SK-N-SH (cell line): ENCODE data around the gene CYP1A1. TPM values are rescaled to one million over a fixed set of nuclear protein-coding genes. Genes with fewer than 3 reads are reported as not detected.

Source experiments
- CTCF ChIA-PET: fragments of 300-600, 350-600 bp; formaldehyde crosslinking; extraction: SDS; loops from one replicate; lab custom pipeline; 2021; lab: Yijun Ruan, JAX
- POLR2A ChIA-PET: fragments of 350-600 bp; sonication (Branson Sonifier 250); formaldehyde crosslinking; extraction: SDS; loops from one replicate; lab custom pipeline; 2020; ENCODE audit warnings: antibody characterized with exemption, inconsistent platforms; lab: Yijun Ruan, JAX
- DNase-seq: peaks from one replicate; pipeline ENCODE4 v3.0.0; 2012
- H2AFZ ChIP-seq: fragments of 200-600 bp; sonication (generic); 2 replicates; pipeline ENCODE4 v1.8.1; 2016; ENCODE audit warnings: antibody characterized with exemption, mild to moderate bottlenecking, low read depth
- H3F3A ChIP-seq: fragments of 200-600 bp; sonication (generic); replicated peaks from 2 replicates; pipeline ENCODE3; 2016; ENCODE audit warnings: antibody characterized with exemption, mild to moderate bottlenecking; ENCODE audit not compliant: insufficient read depth
- H3K27ac ChIP-seq, 2 experiments: fragments of 200-500 bp in 1 of 2; fragments of 200-600 bp in 1 of 2; sonication (Bioruptor generic) in 1 of 2; sonication (generic), shearing (Covaris generic) in 1 of 2; 2 replicates each; pipeline versions ENCODE4 v1.5.1 to v1.6.1; 2014 to 2016; ENCODE audit warnings: low read depth in 2 of 2, inconsistent platforms in 1 of 2, low read length in 1 of 2, mild to moderate bottlenecking in 1 of 2, mixed read lengths in 1 of 2
- H3K27me3 ChIP-seq: fragments of 200-600 bp; sonication (generic), shearing (Covaris generic); 2 replicates; pipeline ENCODE4 v1.6.1; 2016; ENCODE audit warnings: mixed run types; ENCODE audit not compliant: insufficient read depth
- H3K36me3 ChIP-seq, 2 experiments: fragments of 200-500 bp in 1 of 2; fragments of 200-600 bp in 1 of 2; sonication (Bioruptor generic) in 1 of 2; sonication (generic) in 1 of 2; replicated peaks in 1 of 2; 2 replicates each; pipeline versions ENCODE3 to v1.5.1; 2014 to 2016; ENCODE audit warnings: low read length in 1 of 2, mild to moderate bottlenecking in 1 of 2; ENCODE audit not compliant: insufficient read depth in 2 of 2, control insufficient read depth in 1 of 2
- H3K4me1 ChIP-seq, 2 experiments: fragments of 200-500 bp in 1 of 2; fragments of 200-600 bp in 1 of 2; sonication (Bioruptor generic) in 1 of 2; sonication (generic), shearing (Covaris generic) in 1 of 2; 2 replicates each; pipeline versions ENCODE4 v1.5.1 to v1.6.1; 2014 to 2016; ENCODE audit warnings: low read depth in 1 of 2, low read length in 1 of 2, mixed run types in 1 of 2; ENCODE audit not compliant: insufficient read depth in 2 of 2, control insufficient read depth in 1 of 2
- H3K4me2 ChIP-seq: fragments of 200-600 bp; sonication (generic), shearing (Covaris generic); 2 replicates; pipeline ENCODE4 v1.6.1; 2017; ENCODE audit warnings: mixed run types
- H3K4me3 ChIP-seq, 2 experiments: fragments of 200-500 bp in 1 of 2; fragments of 200-600 bp in 1 of 2; sonication (Bioruptor generic) in 1 of 2; sonication (generic), shearing (Covaris generic) in 1 of 2; 2 replicates each; pipeline versions ENCODE4 v1.5.1 to v1.8.1; 2014 to 2016; ENCODE audit warnings: low read depth in 2 of 2, inconsistent platforms in 1 of 2, low read length in 1 of 2, mild to moderate bottlenecking in 1 of 2, mixed read lengths in 1 of 2, moderate library complexity in 1 of 2
- H3K79me2 ChIP-seq: fragments of 200-600 bp; sonication (generic); 2 replicates; pipeline ENCODE4 v1.8.1; 2017; ENCODE audit warnings: mild to moderate bottlenecking; ENCODE audit not compliant: insufficient read depth
- H3K9ac ChIP-seq: fragments of 200-600 bp; sonication (generic); 2 replicates; pipeline ENCODE4 v1.6.1; 2017; ENCODE audit warnings: mixed run types
- H3K9me2 ChIP-seq: fragments of 200-600 bp; sonication (generic); 2 replicates; pipeline ENCODE4 v1.6.1; 2017; ENCODE audit warnings: mixed run types
- H3K9me3 ChIP-seq: fragments of 200-600 bp; sonication (generic); 2 replicates; pipeline ENCODE4 v1.6.1; 2017; ENCODE audit warnings: mixed run types, mild to moderate bottlenecking, moderate library complexity
- H4K20me1 ChIP-seq: fragments of 200-600 bp; sonication (generic); 2 replicates; pipeline ENCODE4 v1.6.1; 2017; ENCODE audit warnings: mild to moderate bottlenecking, mixed run types; ENCODE audit not compliant: insufficient read depth
- CHD2 ChIP-seq: fragments of 150-350 bp; IDR thresholded peaks from 2 replicates; pipeline ENCODE4 v1.6.1; 2018; ENCODE audit warnings: low read length; ENCODE audit not compliant: partially characterized antibody
- CTCF ChIP-seq: fragments of 200-600 bp; sonication (generic); IDR thresholded peaks from 2 replicates; pipeline ENCODE4 v1.6.1; 2017; ENCODE audit warnings: antibody characterized with exemption, mild to moderate bottlenecking, moderate library complexity
- ELF1 ChIP-seq: IDR thresholded peaks from 2 replicates; pipeline ENCODE4 v1.4.0; 2012
- EP300 ChIP-seq, 2 experiments: IDR thresholded peaks; 2 replicates each; pipeline versions ENCODE4 v1.4.0 to v1.6.1; 2012; ENCODE audit warnings: borderline replicate concordance in 1 of 2, low read depth in 1 of 2, low read length in 1 of 2
- FOXJ3 ChIP-seq: sonication (generic); formaldehyde crosslinking; IDR thresholded peaks from 2 replicates; pipeline ENCODE4 v1.5.1; 2020; ENCODE audit warnings: mild to moderate bottlenecking, missing genetic modification reagents
- FOXM1 ChIP-seq: IDR thresholded peaks from 2 replicates; pipeline ENCODE4 v1.4.0; 2012; ENCODE audit warnings: low read depth, mild to moderate bottlenecking
- GABPA ChIP-seq: IDR thresholded peaks from 2 replicates; pipeline ENCODE4 v1.4.0; 2012; ENCODE audit warnings: low read depth, mild to moderate bottlenecking
- GATA2 ChIP-seq: sonication (generic); formaldehyde crosslinking; IDR thresholded peaks from 2 replicates; pipeline ENCODE4 v1.5.0; 2020; ENCODE audit warnings: mild to moderate bottlenecking, missing genetic modification reagents
- IRF3 ChIP-seq: fragments of 150-350 bp; IDR thresholded peaks from 2 replicates; pipeline ENCODE4 v1.6.1; 2016; ENCODE audit warnings: mild to moderate bottlenecking, low read depth, low read length
- JUND ChIP-seq: IDR thresholded peaks from 2 replicates; pipeline ENCODE4 v1.4.0; 2012
- MAX ChIP-seq: IDR thresholded peaks from 2 replicates; pipeline ENCODE4 v1.4.0; 2012; ENCODE audit warnings: low read depth
- MEF2A ChIP-seq: IDR thresholded peaks from 2 replicates; pipeline ENCODE4 v1.4.0; 2012; ENCODE audit warnings: low read depth, borderline replicate concordance
- NRF1 ChIP-seq: IDR thresholded peaks from 2 replicates; pipeline ENCODE4 v1.6.1; 2012; ENCODE audit warnings: low read depth, mild to moderate bottlenecking, low read length
- RAD21 ChIP-seq: IDR thresholded peaks from 2 replicates; pipeline ENCODE4 v1.6.1; 2012; ENCODE audit warnings: mild to moderate bottlenecking, low read length
- RCOR1 ChIP-seq: fragments of 150-350 bp; IDR thresholded peaks from 2 replicates; pipeline ENCODE4 v1.6.1; 2017; ENCODE audit warnings: antibody characterized with exemption, low read length
- RXRA ChIP-seq: IDR thresholded peaks from 2 replicates; pipeline ENCODE4 v1.4.0; 2012; ENCODE audit warnings: low read depth, mild to moderate bottlenecking, borderline replicate concordance
- TEAD4 ChIP-seq: IDR thresholded peaks from 2 replicates; pipeline ENCODE4 v1.4.0; 2012; ENCODE audit warnings: mild to moderate bottlenecking, borderline replicate concordance; ENCODE audit not compliant: insufficient read depth
- USF1 ChIP-seq: IDR thresholded peaks from 2 replicates; pipeline ENCODE4 v1.4.0; 2012; ENCODE audit warnings: low read depth, borderline replicate concordance
- USF2 ChIP-seq: fragments of 150-350 bp; IDR thresholded peaks from 2 replicates; pipeline ENCODE4 v1.6.1; 2017; ENCODE audit warnings: antibody characterized with exemption, low read length, low read depth, borderline replicate concordance
- YY1 ChIP-seq: IDR thresholded peaks from 2 replicates; pipeline ENCODE4 v1.4.0; 2012; ENCODE audit warnings: low read depth, mild to moderate bottlenecking
- WGBS: methylation state at CpG from one replicate; pipeline ENCODE4 v1.1.6; 2017; ENCODE audit warnings: low lambda C conversion rate; 5-methylcytosine and 5-hydroxymethylcytosine counted together
- polyA plus RNA-seq, 3 experiments: library from polyadenylated mRNA; depleted of rRNA; stranded (reverse); fragments of >200 nt; gene quantifications; 2 replicates each; pipeline ENCODE4 v1.2.3, GENCODE V29; 2012

Gene CYP1A1
- polyA plus RNA-seq, 1 of the 3 experiments (the other 2 are of a cell fraction), result 0.07 TPM

GRCh38 chr15:74722591-74722990, 2.7 kb downstream of the CYP1A1 start:
- no peak overlapping the region for H2AFZ ChIP-seq
- H3K79me2 ChIP-seq, result no peaks in the 10 kb centered on the region
- ChIA-PET POLR2A (no interaction called here), CTCF (no interaction called here)
- no CpG with 5 or more reads among the region's 13 CpGs for WGBS
- no peak overlapping the region for H3K9ac ChIP-seq
- no peak overlapping the region for H3K4me2 ChIP-seq
- no peak overlapping the region for H3K27ac ChIP-seq
- H3F3A ChIP-seq, result no peaks in the 10 kb centered on the region
- no peaks in the 10 kb centered on the region for H3K9me2 ChIP-seq
- H3K27me3 ChIP-seq, result peaks cover 13% of the 10 kb centered on the region; the same call in 1 of the 2 replicates
- H3K9me3 ChIP-seq, result no peaks in the 10 kb centered on the region
- H3K4me1 ChIP-seq, result peaks cover 0 to 7% of the 10 kb centered on the region in 2 experiments; a peak in 1 of 4 replicates
- no peak for TF ChIP-seq RAD21
- no peak for TF ChIP-seq GABPA
- no peak for TF ChIP-seq YY1
- TF ChIP-seq FOXJ3, result no peak
- TF ChIP-seq EP300 (IDR thresholded peaks at IDR 0.05; ENCODE audit: borderline replicate concordance in 1 of 2, low read depth in 1 of 2, low read length in 1 of 2), result no peak
- TF ChIP-seq FOXM1, result no peak
- no peak for TF ChIP-seq NRF1
- no peak for TF ChIP-seq IRF3
- no peak for TF ChIP-seq USF2
- no peak for TF ChIP-seq USF1
- no peak for TF ChIP-seq ELF1
- no peak for TF ChIP-seq GATA2 (CRISPR knock-in tag)
- TF ChIP-seq CHD2, result no peak
- no peak for TF ChIP-seq TEAD4
- no peak for TF ChIP-seq MEF2A
- TF ChIP-seq RXRA, result no peak
- no peak for TF ChIP-seq MAX
- TF ChIP-seq CTCF, result no peak
- no peak for TF ChIP-seq JUND
- no peak for TF ChIP-seq RCOR1
- H3K36me3 ChIP-seq, result no peaks in the 10 kb centered on the region
- H4K20me1 ChIP-seq, result no peaks in the 10 kb centered on the region
- no peak overlapping the region for H3K4me3 ChIP-seq
- no peak for DNase-seq
